GM19238 (cell line): ENCODE measurements around the gene ADORA2B.
"Not testable (repeated sequence)": the region's sequence is repeated elsewhere in the genome, so short reads cannot be mapped to it uniquely, and the experiment has no call there.

Experiments used
- DNase-seq: peaks from one replicate; pipeline ENCODE4 v3.0.0; 2011; ENCODE audit warnings: low spot score; ENCODE audit not compliant: insufficient read length

Gene ADORA2B

DNA sequence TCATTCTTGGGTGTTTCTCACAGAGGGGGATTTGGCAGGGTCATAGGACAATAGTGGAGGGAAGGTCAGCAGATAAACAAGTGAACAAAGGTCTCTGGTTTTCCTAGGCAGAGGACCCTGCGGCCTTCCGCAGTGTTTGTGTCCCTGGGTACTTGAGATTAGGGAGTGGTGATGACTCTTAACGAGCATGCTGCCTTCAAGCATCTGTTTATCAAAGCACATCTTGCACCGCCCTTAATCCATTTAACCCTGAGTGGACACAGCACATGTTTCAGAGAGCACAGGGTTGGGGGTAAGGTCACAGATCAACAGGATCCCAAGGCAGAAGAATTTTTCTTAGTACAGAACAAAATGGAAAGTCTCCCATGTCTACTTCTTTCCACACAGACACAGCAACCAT is 34.1 kb downstream of the ADORA2B start:
- DNase-seq = not testable (repeated sequence)

DNA sequence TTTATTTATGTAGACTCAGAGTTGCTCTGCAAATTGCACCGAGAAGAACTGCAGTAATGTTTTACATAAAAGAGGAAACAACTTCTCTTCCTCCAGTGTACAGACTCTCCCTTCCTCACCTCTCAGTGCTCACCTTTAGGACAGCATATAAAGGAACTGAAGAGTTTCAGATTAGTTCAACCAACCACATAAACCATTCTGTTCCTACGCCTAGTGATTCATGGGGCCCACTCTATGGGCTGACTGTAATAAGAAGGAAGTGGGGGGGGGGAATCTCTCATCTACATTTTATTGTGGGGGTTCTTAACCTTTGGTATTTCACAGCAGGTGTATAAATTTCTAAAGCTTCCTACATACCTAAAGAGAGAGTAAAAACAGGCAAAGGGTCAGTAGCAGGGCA is 36.3 kb downstream of the ADORA2B start:
- DNase-seq = no peak

DNA sequence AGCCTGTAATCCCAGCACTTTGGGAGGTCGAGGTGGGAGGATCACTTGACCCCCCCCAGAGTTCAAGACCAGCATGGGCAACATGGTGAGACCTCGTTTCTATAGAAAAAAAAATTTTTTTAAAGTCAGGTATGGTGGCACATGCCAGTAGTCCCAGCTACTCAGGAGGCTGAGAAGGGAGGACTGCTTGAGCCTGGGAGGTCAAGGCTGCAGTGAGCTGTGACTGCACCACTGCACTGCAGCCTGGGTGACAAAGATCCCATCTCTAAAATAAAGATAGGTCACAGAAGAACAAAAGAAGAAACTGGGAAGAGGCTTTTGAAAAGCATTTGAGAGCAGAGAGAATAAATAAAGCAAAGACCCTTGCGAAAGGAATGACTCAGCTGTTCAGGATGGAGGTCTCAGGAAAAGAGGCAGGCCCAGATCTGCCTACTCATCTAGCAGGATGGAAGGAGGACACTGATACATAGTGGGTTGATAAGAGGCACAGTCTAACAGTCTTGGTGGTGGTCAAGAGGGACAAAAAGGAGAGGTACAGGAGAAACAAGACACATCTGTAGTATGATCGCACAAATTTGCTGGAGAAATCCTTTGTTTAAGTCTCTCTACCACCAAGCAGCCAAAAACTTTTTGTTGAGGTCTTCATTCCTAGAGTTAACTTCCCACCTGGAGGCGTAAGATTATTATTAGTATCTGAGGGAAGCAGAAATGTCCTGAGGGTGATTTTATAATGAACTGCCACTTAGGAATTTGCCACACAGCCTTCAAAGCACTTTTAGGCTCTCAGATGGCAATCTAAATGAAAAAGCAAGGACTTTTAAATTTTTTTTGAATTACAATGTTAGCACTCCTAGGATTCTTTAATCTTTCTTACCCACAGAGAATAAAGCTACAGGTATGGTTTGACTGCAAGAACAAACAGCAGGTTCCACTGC is 37.0 kb downstream of the ADORA2B start:
- DNase-seq = no peak

DNA sequence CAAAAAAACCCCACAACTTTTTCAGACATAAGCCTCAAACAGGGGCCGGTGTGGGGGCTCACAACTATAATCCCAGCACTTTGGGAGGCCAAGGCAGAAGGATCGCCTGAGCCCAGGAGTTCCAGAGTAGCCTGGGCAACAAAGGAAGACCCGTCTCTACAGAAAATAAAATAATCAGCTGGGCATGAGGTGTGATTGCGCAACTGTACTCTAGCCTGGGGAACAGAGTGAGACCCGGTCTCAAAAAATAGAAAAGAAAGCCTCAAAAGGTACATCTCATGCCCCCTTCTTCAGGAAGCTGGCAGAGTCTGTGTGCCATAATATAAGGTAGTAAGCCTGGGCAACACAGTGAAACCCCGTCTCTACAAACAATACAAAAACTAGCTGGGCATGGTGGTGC is 51.4 kb downstream of the ADORA2B start:
- no peak for DNase-seq

DNA sequence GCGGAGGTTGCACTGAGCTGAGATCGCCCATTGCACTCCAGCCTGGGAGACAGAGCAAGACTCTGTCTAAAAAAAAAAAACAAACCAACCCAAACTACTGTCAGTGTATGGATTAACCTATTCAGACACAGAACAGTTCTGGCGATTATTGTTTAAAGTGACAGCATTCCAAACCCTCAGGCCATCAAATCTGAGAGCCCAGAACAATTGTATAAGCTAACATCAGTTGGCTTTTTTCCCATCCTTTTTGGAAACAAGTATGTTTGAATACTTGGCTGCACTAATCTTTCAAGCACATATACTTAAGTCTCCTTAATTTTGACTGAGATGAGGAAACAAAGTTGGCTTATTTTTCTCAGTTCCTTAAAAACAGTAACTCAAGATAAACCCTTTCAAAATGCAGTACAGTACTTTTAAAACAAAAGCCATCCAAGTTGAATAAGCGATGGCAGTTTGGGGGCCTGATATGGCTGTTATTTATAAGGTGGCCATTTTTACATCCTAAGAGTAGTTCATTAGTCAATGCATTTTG is 53.2 kb downstream of the ADORA2B start:
- no peak for DNase-seq

DNA sequence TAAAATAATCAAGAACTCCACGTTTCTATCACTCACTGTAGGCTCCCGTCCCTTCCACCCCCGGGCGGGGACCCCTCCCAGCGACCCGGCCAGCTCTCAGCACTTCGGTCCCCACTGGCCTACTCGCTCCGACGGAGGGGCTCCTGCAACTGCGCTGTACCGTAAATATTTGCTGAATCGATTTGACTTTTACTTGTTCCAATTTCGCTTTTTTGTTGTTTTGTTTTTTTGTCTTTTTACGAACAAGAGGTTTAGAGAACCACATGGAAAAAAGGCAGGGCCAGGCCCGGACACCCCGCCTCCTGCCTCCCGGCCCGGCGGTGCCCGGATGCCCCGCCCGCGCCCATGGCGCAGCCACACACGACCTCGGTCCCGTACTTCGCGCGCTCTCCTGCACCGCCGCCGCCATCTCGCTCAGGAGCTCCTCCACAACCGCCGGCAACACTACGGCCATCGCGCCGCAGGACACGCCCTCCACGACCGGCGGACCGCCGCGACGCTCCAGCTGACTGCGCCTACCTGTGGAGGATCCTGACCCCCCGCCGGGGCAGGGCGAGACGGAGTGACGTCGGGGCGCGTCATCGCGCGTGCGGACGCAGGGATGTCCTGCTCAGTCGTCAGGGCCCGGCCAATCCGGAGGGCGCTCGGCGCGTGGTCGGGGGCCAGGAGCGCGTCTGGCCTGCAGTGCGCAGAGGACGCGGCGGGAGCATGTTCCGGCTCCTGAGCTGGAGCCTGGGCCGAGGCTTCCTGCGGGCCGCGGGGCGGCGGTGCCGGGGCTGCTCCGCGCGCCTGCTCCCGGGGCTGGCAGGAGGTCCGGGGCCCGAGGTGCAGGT is 54.4 kb downstream of the ADORA2B start, which contains the start of the genes TTC19 and ZSWIM7:
TSS of gene TTC19 (plus strand) at position 684 of the 833 bp plus-strand sequence. CDS start at position 709, 25 bp downstream.
TSS of gene ZSWIM7 (minus strand) at position 564 of the 833 bp plus-strand sequence. CDS start at position 454, 110 bp downstream.
- DNase-seq = peak; percentile 97

DNA sequence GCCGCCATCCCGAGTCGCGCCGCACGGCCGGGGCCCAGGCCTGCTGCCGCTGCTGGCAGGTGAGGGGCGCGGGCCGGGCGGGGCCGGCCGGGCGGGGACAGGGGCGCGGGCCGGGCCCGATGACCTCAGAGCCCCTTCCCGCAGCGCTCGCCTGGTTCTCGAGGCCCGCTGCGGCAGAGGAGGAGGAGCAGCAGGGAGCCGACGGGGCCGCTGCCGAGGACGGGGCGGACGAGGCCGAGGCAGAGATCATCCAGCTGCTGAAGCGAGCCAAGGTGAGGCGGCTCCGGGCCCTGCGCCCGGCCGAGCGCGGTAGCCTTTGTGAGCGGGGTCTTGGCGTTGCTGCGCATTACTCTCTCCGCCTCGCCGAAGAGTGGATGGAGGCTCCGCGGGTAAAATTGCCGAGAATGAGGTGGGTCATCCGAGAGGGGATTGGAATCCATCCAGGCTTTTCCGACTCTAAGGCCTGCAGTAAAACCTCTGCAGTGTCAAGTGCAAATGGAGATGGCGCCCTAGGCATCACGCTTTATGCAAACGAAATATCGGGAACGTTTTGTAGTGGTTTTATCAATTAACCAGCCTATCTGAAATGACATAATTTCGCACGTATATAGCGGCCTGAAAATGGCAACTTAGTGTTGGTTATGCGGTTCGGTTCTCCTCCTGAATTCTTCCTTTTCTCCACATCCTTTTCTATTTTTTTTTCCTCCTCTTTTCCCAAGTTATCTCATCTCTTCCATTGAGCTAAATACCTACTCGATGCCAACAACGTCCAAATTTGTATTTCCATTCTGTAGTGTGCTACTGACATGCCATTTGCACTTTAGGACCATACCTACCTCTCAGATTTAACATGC is 55.3 kb downstream of the ADORA2B start:
- peak; percentile 42 for DNase-seq

DNA sequence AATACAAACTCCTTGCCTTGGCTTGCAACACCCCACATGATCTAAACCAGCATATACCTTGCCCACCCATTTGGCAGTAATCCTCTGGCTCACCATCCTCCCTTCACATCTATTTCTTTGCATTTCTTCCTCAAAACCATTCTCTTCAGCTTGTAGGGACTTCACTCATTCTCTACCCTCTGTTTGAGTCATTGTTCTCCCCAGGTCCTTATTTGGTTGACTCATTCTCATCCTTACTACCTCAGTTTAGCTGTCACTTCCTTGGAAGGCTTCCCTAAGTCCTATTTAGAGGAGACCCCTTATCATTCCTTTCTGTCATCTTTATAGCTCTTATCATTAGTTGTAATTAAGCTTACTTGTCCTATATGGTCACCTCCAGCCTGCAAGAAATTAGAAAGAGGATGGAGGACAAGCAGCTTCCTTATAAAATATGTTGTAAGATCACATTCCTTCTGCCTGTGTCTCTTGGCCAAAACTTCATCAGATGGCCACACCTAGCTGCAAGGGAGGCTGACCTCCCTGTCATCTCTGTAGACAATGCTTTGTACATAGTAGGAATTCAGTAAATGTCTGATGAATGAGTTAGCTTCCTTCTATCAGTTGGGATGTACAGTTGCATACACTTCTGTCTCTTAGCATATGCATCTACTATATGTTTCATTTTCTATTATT is 56.4 kb downstream of the ADORA2B start:
- no peak for DNase-seq

DNA sequence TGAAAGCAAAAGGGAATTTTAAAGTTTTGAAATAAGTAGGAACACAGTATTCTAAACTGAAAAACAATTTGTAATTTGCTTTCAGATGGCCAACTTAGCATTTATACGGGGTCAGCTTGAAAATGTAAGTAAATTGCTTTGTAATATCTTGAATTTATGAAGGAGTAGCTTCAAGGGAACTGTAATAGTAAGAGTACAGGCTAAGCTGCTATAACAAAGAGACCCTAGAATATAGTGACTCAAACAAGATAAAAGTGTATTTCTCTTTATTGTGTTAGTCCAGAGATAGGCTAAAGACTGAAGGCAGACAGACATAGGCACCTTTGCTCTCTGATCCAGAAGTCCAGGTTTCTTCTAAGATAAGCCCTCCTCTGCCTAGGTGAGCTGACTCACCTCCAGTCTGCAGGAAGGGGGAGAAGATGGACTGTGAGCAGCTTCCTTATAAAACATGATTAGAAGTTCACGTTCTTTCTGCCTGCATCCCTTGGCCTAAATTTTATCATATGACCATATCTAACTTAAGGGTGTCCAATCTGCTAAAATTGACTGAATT is 57.9 kb downstream of the ADORA2B start:
- DNase-seq = no peak

DNA sequence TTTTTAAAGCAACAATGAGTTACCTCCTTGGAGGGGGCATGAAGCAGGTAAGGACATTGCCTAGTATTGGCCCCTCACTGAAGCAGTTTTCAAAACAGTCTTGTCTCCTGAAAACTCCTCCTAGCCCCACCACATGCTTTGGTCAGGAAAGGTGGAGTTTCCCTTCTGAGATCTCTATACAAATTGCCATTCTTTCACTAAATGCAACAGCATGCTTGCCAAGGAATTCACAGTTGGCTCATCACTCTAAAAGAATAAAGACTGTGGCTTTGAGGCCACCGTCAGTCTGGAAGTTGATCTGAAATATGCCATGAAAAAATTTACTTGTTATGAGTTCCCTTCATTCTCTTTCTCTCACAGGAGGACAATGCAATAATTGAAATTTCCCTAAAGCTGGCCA is 58.9 kb downstream of the ADORA2B start:
- DNase-seq = no peak

DNA sequence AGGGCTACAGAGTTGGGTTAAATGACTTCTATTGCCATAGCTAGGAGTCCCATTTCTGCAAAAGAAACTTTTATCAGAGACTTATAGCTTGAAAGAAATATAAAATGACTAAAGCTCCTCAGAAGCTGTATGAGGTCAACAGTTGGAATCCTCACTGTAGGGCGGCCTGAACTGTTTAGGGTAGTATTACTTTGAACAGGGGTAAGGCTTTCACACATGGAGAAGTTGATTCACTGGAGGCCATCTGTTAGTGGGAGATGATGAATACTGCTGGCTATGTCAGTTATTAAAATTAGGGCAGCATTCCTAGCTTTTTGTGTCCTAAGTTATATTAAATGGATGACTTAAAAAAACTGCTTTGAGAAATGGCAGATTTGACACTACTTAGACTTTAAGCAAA is 60.7 kb downstream of the ADORA2B start:
- DNase-seq = no peak

DNA sequence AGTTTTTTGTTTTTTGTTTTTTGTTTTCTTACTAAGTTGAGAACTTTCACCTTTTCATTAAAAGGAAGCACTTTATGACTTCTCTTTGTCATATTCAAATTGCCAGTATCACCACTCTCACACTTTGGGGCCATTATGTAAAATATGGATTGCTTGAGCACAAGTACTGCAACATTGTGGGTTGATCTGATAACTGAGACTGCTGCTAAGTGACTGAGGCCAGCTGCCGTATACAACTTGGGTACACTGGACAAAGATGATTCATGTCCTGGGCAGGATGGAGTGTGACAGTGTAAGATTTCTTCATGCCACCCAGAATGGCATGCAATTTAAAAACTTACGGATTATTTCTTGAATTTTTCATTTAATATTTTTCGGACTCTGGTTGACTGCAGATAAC is 62.5 kb downstream of the ADORA2B start:
- no peak for DNase-seq

DNA sequence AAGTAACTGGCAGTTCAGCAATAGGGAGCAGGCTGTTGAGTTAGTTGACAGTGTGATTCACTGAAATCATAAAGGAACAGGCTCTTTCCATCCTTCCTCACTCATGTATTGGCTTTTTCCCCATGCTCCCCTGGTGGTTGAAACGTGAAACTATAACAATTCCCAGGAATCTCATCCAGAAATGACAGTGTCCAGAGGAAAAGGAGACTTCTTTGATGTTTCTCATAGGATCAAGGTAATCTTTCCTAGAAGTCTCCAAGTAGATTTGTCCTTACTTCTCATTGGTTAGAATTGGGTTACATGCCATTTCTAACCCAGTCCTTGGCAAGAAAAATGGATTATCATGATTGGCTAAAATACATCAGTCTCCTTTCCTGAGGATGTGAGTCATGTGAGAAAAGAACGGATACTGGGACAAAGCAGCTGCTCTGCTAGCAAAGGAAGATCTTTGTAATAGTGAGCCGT is 69.0 kb downstream of the ADORA2B start:
- no peak for DNase-seq

DNA sequence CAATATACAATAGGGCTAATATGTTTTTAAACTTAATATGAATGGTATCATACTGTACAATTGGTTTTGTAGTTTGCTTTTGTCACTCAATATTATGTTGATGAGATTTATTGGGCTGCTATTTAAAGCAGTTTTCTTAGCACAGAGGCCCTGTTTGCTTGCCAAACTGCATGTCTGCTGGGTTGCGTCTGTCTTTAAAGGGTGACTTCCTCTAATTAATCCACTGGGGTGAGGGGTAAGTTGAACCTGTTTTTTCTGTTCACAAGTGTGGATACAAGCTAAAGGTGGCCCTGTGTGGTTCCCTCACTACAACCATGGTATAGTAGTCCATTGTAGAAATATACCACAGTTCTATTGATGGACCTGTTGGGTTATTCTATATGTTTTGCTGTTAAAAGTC is 74.4 kb downstream of the ADORA2B start:
- DNase-seq = no peak

DNA sequence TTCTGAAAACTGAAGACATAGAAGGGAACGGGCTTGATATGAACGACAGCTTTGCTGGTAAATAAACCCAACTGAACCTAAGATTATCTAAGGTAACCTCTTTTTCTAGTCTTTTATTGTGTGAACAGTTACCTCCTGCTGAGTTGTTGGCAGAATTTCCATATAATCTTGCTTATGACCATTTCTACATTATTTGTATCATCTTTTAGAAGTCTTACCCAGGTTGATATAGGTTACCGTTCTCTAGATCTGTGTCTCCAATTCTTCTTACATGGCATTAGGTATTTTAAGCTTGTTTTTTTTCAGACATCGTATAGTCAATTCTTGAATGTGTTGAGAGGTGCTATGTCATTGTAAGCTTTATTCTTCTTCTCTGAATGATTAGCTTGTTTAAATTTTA is 79.0 kb downstream of the ADORA2B start:
- DNase-seq = no peak

DNA sequence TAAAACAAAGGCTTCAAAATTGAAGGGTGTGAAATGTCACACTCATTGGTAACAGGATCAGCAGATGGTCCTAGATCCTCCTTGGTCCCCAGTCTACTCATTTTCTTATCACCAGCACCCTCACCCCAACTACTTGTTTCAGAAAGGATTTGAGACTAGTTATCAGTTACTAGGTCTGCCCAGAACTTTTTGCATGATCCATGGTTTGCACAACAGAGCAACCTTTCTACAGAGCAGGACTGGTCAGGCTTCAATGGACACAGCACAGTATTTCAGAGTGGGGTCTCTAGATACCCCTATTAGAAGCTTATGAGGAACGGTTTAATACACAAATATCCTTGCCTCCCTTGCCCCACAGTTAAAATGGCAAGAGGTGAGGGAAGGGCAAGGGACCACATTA is 80.3 kb downstream of the ADORA2B start:
- no peak for DNase-seq
